Measurements from ENCODE around the gene KCNMB4. TPM values are rescaled to one million over a fixed set of nuclear protein-coding genes. Genes with fewer than 3 reads are reported as not detected.

Gene KCNMB4
- total and polyA plus RNA-seq, 2 of the 4 experiments (the other 2 are of a cell fraction): 0.90 to 1.1 TPM

DNA sequence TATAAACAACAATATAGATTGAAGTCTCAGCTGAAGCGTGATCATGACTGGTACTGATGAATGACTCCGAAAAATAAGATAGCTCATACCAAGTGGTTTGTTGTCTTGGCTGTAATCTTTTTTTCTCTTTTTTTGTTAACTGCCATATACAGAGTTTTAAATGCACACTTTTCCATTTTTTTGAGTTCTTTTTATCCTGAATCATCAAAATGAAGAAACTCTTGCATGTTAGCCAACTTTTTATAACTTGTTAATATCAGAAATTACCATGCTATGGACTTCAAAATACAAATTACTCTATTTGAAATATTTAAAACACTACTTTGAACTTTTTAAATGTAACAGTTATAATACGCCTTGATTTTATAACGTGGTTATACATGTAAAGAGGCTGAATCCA lies 10.1 kb upstream of the KCNMB4 start:
- H4K8ac ChIP-seq (ENCODE audit: low read depth in 2 of 2, low read length in 2 of 2): no peak overlapping the region
- no peaks in the 10 kb centered on the region for H3K27me3 ChIP-seq (ENCODE audit: control insufficient read depth, insufficient read depth, low read length)
- H3K4ac ChIP-seq (ENCODE audit: low read depth, low read length): no peak overlapping the region
- H2AK5ac ChIP-seq (ENCODE audit: low read depth, low read length): no peak overlapping the region
- intact Hi-C loops (cut with micrococcal nuclease) (no loop called here), in situ Hi-C loops (cut with MboI; ENCODE audit: low sequenced_read_pairs) (no loop called here), dilution Hi-C loops (cut with HindIII; ENCODE audit: low sequenced_read_pairs, unreplicated experiment) (no loop called here)
- no peak overlapping the region for H3K23ac ChIP-seq (ENCODE audit: low read depth, low read length)
- H3K4me2 ChIP-seq (ENCODE audit: low read depth, low read length): no peak overlapping the region
- no peak overlapping the region for H2BK5ac ChIP-seq (ENCODE audit: low read depth, low read length, poor library complexity, severe bottlenecking)
- ChIA-PET POLR2A (ENCODE audit: unreplicated experiment) (no interaction called here), CTCF (no interaction called here)
- no peak overlapping the region for H2BK15ac ChIP-seq (ENCODE audit: low read depth, low read length)
- H3K9me3 ChIP-seq (ENCODE audit: control insufficient read depth, insufficient read depth, low read length): no peaks in the 10 kb centered on the region
- peaks cover 5% of the 10 kb centered on the region for H3K36me3 ChIP-seq (ENCODE audit: control insufficient read depth, insufficient read depth, low read length)
- no peak overlapping the region for H3K27ac ChIP-seq (ENCODE audit: insufficient read depth, low read length)
- no peak overlapping the region for H2AK9ac ChIP-seq (replicated peaks; ENCODE audit: low read depth, low read length, poor library complexity)
- no peaks in the 10 kb centered on the region for H4K20me1 ChIP-seq (ENCODE audit: insufficient read depth, low read length)
- BruUV-seq (replicated peaks): no TSS peak
- no peak overlapping the region for H3K14ac ChIP-seq (replicated peaks; ENCODE audit: low read depth, low read length)
- TF ChIP-seq NFE2L2 (IDR thresholded peaks at IDR 0.05; ENCODE audit: low read depth, low read length): no peak
- no peak for TF ChIP-seq CEBPB (IDR thresholded peaks at IDR 0.05; ENCODE audit: low read depth, low read length)
- no peak for TF ChIP-seq POLR2A (IDR thresholded peaks at IDR 0.05; ENCODE audit: low read depth, low read length)
- TF ChIP-seq RAD21 (IDR thresholded peaks at IDR 0.05; ENCODE audit: low read length): no peak
- no peak for TF ChIP-seq USF2 (IDR thresholded peaks at IDR 0.05; ENCODE audit: low read depth, low read length)
- TF ChIP-seq SMC3 (IDR thresholded peaks at IDR 0.05; ENCODE audit: low read depth, low read length): no peak
- TF ChIP-seq MAFK (IDR thresholded peaks at IDR 0.05; ENCODE audit: low read depth, low read length): no peak
- TF ChIP-seq RCOR1 (IDR thresholded peaks at IDR 0.05; ENCODE audit: insufficient replicate concordance, low read length): no peak
- no peak for TF ChIP-seq RFX5 (IDR thresholded peaks at IDR 0.05; ENCODE audit: low read depth, low read length)
- TF ChIP-seq ELK1 (IDR thresholded peaks at IDR 0.05; ENCODE audit: borderline replicate concordance, low read depth, low read length): no peak
- no peak for TF ChIP-seq CTCF (conservative IDR thresholded peaks at IDR 0.05; ENCODE audit: low read depth, low read length)
- TF ChIP-seq CHD1 (IDR thresholded peaks at IDR 0.05; ENCODE audit: low read depth, low read length): no peak
- no peak for TF ChIP-seq BHLHE40 (IDR thresholded peaks at IDR 0.05; ENCODE audit: low read depth, low read length)
- no peak for TF ChIP-seq MAZ (IDR thresholded peaks at IDR 0.05; ENCODE audit: borderline replicate concordance, low read depth, low read length)
- TF ChIP-seq FOS (IDR thresholded peaks at IDR 0.05; ENCODE audit: low read depth, low read length): no peak
- no peak for TF ChIP-seq MXI1 (IDR thresholded peaks at IDR 0.05; ENCODE audit: borderline replicate concordance, low read depth, low read length)
- H3K79me1 ChIP-seq (ENCODE audit: low read depth in 1 of 2, low read length in 2 of 2): no peaks in the 10 kb centered on the region
- no peaks in the 10 kb centered on the region; the same call in 1 of the 2 replicates for H3K9me1 ChIP-seq (ENCODE audit: insufficient read depth, low read length)
- no peak overlapping the region for H3K18ac ChIP-seq (ENCODE audit: low read depth, low read length)
- no peak overlapping the region for H4K91ac ChIP-seq (ENCODE audit: insufficient read depth, low read depth, low read length)
- H2BK20ac ChIP-seq (ENCODE audit: low read depth, low read length): no peak overlapping the region
- DNase-seq: no peak
- H4K5ac ChIP-seq (ENCODE audit: low read depth, low read length): no peak overlapping the region
- H3K4me3 ChIP-seq (ENCODE audit: insufficient read depth, low read depth, low read length): no peak overlapping the region
- H3K56ac ChIP-seq (ENCODE audit: extremely low read depth, insufficient read depth, low read length): no peak overlapping the region
- no peaks in the 10 kb centered on the region for H3K4me1 ChIP-seq (ENCODE audit: control insufficient read depth, insufficient read depth, low read length)
- no peak for ATAC-seq (ENCODE audit: low read depth)
- H3K9ac ChIP-seq (ENCODE audit: low read depth, low read length): no peak overlapping the region
- H2BK120ac ChIP-seq (ENCODE audit: low read depth, low read length): no peak overlapping the region
- no peak overlapping the region for H2AFZ ChIP-seq (replicated peaks; ENCODE audit: low read length, poor library complexity)
- no CpG with 5 or more reads among the region's 4 CpGs for WGBS, 2 experiments (ENCODE audit: extremely low coverage in 2 of 2, insufficient read length in 1 of 2)
